Suppressor macrophage treated with lipopolysaccharide for 1 hour (primary cell): ENCODE data around the gene P2RX1.

Experiments
- DNase-seq, 3 donors: peaks; one replicate each; pipeline ENCODE4 v3.0.0-alpha.2; 2020 to 2022

Gene P2RX1

GRCh38 chr17:3915995-3916696, at the start of gene P2RX1:
P2RX1 (minus strand) TSS chr17:3916465; CDS start chr17:3916225, 240 bp downstream.
- peak; percentile 76 to 80 (median 78) for DNase-seq

GRCh38 chr17:3965118-3965800, 49.0 kb upstream of the P2RX1 start:
- peak; percentile 67 to 84 (median 78) for DNase-seq

- peak; percentile 48 to 83 (median 57) for DNase-seq
Measured at GRCh38 chr17:3964203-3965117, 48.2 kb upstream of the P2RX1 start, which contains the start of gene ATP2A3. ATP2A3 (minus strand) TSS chr17:3964437; CDS start chr17:3964291, 146 bp downstream.

GRCh38 chr17:3963237-3964201, 47.3 kb upstream of the P2RX1 start:
- DNase-seq = peak in 1 of 3 donors; percentile 44

GRCh38 chr17:3962965-3963236, 46.6 kb upstream of the P2RX1 start:
- DNase-seq = no peak

GRCh38 chr17:3962217-3962964, 46.1 kb upstream of the P2RX1 start:
- DNase-seq = no peak

GRCh38 chr17:3961564-3962047, 45.3 kb upstream of the P2RX1 start:
- DNase-seq = peak in 2 of 3 donors; percentile 35

GRCh38 chr17:3960764-3961163, 44.5 kb upstream of the P2RX1 start:
- peak; percentile 91 to 97 (median 96) for DNase-seq

GRCh38 chr17:3959921-3960601, 43.8 kb upstream of the P2RX1 start:
- no peak for DNase-seq

- no peak for DNase-seq
Measured at GRCh38 chr17:3959295-3959899, 43.1 kb upstream of the P2RX1 start.

GRCh38 chr17:3957735-3958599, 41.7 kb upstream of the P2RX1 start:
- no peak for DNase-seq

GRCh38 chr17:3956983-3957382, 40.7 kb upstream of the P2RX1 start:
- DNase-seq = no peak

GRCh38 chr17:3956327-3956957, 40.2 kb upstream of the P2RX1 start:
- DNase-seq = no peak

- peak; percentile 71 to 81 (median 75) for DNase-seq
Measured at GRCh38 chr17:3955673-3955988, 39.4 kb upstream of the P2RX1 start.

- no peak for DNase-seq
Measured at GRCh38 chr17:3954976-3955672, 38.9 kb upstream of the P2RX1 start.

- no peak for DNase-seq
Measured at GRCh38 chr17:3954086-3954485, 37.8 kb upstream of the P2RX1 start.

- DNase-seq = no peak
Measured at GRCh38 chr17:3953542-3953941, 37.3 kb upstream of the P2RX1 start.

- DNase-seq = no peak
Measured at GRCh38 chr17:3952186-3952585, 35.9 kb upstream of the P2RX1 start.
